Natural killer cell (primary cell): Measurements from ENCODE around the gene WARS2. TPM values are rescaled to one million over a fixed set of nuclear protein-coding genes. Genes with fewer than 3 reads are reported as not detected.

Source experiments
- ATAC-seq, 3 donors: fragments of 150-1000 bp in 2 of 3; fragments of 200-7000 bp in 1 of 3; cut with Tn5 transposase; 1 replicate in 1 of 3; 2 replicates in 2 of 3; pipeline ENCODE4 v1.10.0; 2021; ENCODE audit warnings: mild to moderate bottlenecking in 2 of 3, moderate library complexity in 2 of 3
- DNase-seq, 2 donors: peaks; one replicate each; pipeline versions ENCODE4 v3.0.0 to v3.0.0-alpha.2; 2013 to 2021; ENCODE audit warnings: mixed read lengths in 1 of 2
- H3K27ac ChIP-seq: one replicate; pipeline ENCODE4 v1.5.1; 2013; ENCODE audit warnings: mild to moderate bottlenecking, low read length
- H3K27me3 ChIP-seq: one replicate; pipeline ENCODE4 v1.6.1; 2013; ENCODE audit warnings: low read length; ENCODE audit not compliant: control insufficient read depth, insufficient read depth
- H3K36me3 ChIP-seq: one replicate; pipeline ENCODE4 v1.6.1; 2013; ENCODE audit warnings: low read length; ENCODE audit not compliant: control insufficient read depth, insufficient read depth
- H3K4me1 ChIP-seq: one replicate; pipeline ENCODE4 v1.6.1; 2013; ENCODE audit warnings: low read length; ENCODE audit not compliant: control insufficient read depth, insufficient read depth
- H3K4me3 ChIP-seq: one replicate; pipeline ENCODE4 v1.5.1; 2013; ENCODE audit warnings: low read length
- H3K9me3 ChIP-seq: one replicate; pipeline ENCODE4 v1.6.1; 2013; ENCODE audit warnings: low read length; ENCODE audit not compliant: control insufficient read depth, insufficient read depth
- H3K27ac Mint-ChIP-seq, 2 donors: one replicate each; pipeline ENCODE4 v1.8.0; 2022; ENCODE audit warnings: mild to moderate bottlenecking in 2 of 2, mixed read lengths in 2 of 2, moderate library complexity in 1 of 2
- H3K27me3 Mint-ChIP-seq, 2 donors: one replicate each; pipeline ENCODE4 v1.8.0; 2022; ENCODE audit warnings: low read depth in 2 of 2, mixed read lengths in 2 of 2
- H3K36me3 Mint-ChIP-seq: one replicate; pipeline ENCODE4 v1.8.0; 2022; ENCODE audit warnings: mixed read lengths
- H3K4me1 Mint-ChIP-seq, 2 donors: one replicate each; pipeline ENCODE4 v1.8.0; 2022; ENCODE audit warnings: mixed read lengths in 2 of 2
- H3K4me3 Mint-ChIP-seq: one replicate; pipeline ENCODE4 v1.8.0; 2022; ENCODE audit warnings: mild to moderate bottlenecking, moderate library complexity, mixed read lengths
- H3K9me3 Mint-ChIP-seq, 2 donors: one replicate each; pipeline ENCODE4 v1.8.0; 2022; ENCODE audit warnings: mixed read lengths in 2 of 2
- WGBS: methylation state at CpG from one replicate; pipeline ENCODE4 v1.1.7; 2013; ENCODE audit warnings: missing lambda C conversion rate; ENCODE audit not compliant: insufficient coverage; 5-methylcytosine and 5-hydroxymethylcytosine counted together
- intact Hi-C: fragments of 100-400 bp; cut with micrococcal nuclease; formaldehyde crosslinking; loops from one replicate; pipeline ENCODE4 v1.14.2; 2022
- total RNA-seq, 4 donors: library from RNA; stranded (reverse); fragments of 120-200 nt in 1 of 4; gene quantifications; one replicate each; pipeline versions ENCODE4 v1.2.3 to v1.2.4, GENCODE V29; 2013 to 2022
- TF ChIP-seq, protein P1 (sequence below): fragments of 200-600 bp; IDR thresholded peaks from one replicate; pipeline ENCODE4 v1.8.0; 2022; ENCODE audit warnings: antibody characterized with exemption

WARS2 gene
- total RNA-seq, 3 donors from 2014 or later (not counting 1 experiment from before 2014, with no cell fraction given), result 24.3 to 46.3 (median 41.0) TPM

DNA sequence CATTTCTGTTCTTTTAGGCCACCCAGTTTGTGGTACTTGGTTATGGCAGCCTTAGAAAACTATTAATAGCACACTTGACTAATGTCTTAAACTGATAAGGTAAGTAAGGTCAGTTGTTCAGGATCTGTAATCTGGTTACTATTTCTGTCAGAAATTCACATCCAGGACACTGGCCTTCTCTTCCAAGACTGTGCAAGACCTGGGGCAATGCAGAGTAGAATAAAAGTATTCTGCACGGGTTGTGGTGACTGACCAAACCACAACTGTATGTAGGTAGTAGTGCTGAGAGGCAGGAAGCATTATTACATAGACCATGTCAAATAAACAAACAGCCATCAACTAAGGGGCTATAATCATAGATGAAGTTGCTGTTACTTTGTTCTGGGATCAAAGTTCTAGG, 46.7 kb downstream of the WARS2 start:
- H3K27ac Mint-ChIP-seq, result no peak overlapping the region
- no peaks in the 10 kb centered on the region for H3K36me3 Mint-ChIP-seq
- H3K4me3 Mint-ChIP-seq, result no peak overlapping the region

DNA sequence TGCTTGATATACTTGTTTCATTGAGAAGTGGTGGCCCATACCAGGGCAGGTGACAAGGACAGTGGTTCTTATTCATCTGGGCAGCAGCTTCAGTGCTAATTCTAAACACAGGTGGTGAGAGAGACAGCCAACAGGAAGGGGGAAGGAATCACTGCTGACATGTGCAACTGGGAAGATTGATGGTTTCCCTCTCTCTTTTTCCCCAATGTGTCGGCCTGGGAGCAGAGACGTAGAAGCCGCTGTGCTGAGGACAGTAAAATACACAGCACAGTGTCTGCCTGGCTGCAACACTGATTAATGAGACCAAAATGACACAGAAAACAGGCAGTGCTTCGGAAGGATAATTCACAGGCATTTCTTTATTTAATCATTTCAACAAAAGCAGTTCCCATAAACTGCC, 48.8 kb downstream of the WARS2 start:
- Histone ChIP-seq H3K27ac (no peak overlapping the region), H3K4me1 (no peaks in the 10 kb centered on the region), H3K36me3 (no peaks in the 10 kb centered on the region), H3K4me3 (no peak overlapping the region), H3K9me3 (peaks cover 8% of the 10 kb centered on the region), H3K27me3 (no peaks in the 10 kb centered on the region)
- Mint-ChIP-seq H3K27me3 (no peaks in the 10 kb centered on the region), H3K27ac (no peak overlapping the region), H3K4me3 (no peak overlapping the region), H3K36me3 (no peaks in the 10 kb centered on the region), H3K9me3 (peaks cover 2 to 3% of the 10 kb centered on the region in 2 donors), H3K4me1 (peaks cover 14 to 19% of the 10 kb centered on the region in 2 donors)
- WGBS, result 93% methylated on average over 4 of the region's 4 CpGs
- DNase-seq (no peak), ATAC-seq (no peak)
- intact Hi-C loops, result no loop called here
- TF ChIP-seq, protein P1, sequence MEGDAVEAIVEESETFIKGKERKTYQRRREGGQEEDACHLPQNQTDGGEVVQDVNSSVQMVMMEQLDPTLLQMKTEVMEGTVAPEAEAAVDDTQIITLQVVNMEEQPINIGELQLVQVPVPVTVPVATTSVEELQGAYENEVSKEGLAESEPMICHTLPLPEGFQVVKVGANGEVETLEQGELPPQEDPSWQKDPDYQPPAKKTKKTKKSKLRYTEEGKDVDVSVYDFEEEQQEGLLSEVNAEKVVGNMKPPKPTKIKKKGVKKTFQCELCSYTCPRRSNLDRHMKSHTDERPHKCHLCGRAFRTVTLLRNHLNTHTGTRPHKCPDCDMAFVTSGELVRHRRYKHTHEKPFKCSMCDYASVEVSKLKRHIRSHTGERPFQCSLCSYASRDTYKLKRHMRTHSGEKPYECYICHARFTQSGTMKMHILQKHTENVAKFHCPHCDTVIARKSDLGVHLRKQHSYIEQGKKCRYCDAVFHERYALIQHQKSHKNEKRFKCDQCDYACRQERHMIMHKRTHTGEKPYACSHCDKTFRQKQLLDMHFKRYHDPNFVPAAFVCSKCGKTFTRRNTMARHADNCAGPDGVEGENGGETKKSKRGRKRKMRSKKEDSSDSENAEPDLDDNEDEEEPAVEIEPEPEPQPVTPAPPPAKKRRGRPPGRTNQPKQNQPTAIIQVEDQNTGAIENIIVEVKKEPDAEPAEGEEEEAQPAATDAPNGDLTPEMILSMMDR, result no peak

More for the DNA sequence above, 46.7 kb downstream of the WARS2 start:
- no peaks in the 10 kb centered on the region for H3K27me3 Mint-ChIP-seq
- intact Hi-C loops, result no loop called here
- Histone ChIP-seq H3K27me3 (no peaks in the 10 kb centered on the region), H3K4me3 (no peak overlapping the region), H3K36me3 (no peaks in the 10 kb centered on the region), H3K9me3 (peaks cover 8% of the 10 kb centered on the region), H3K4me1 (no peaks in the 10 kb centered on the region), H3K27ac (no peak overlapping the region)
- ATAC-seq (peak in 2 of 3 donors; percentile 52 to 67), DNase-seq (no peak)
- TF ChIP-seq, protein P1, result no peak
- no peaks in the 10 kb centered on the region for H3K9me3 Mint-ChIP-seq
- no CpG with 5 or more reads among the region's 1 CpG for WGBS
- peaks cover 14% of the 10 kb centered on the region in 2 donors for H3K4me1 Mint-ChIP-seq

DNA sequence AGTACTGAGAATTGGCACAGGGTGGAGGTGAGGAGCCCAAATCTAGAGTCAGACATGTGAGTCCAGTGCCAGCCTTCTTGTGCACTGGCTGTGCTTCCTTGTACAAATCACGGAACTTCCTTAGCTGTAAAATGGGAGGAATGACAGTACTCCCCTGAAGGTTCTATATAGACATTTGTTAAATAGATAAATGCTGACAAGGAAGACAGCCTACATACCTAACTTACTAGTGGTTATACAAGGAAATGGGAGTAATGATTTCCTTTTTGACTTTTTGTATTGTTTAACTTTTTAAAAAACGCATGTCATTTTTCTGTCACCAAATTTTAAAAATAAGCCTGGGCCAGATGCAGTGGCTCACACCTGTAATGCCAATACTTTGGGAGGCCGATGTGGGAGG, 50.2 kb downstream of the WARS2 start:
- WGBS, result 100% methylated on average over 3 of the region's 3 CpGs
- DNase-seq, result no peak
- H3K36me3 Mint-ChIP-seq, result no peaks in the 10 kb centered on the region

More for the DNA sequence above, 50.2 kb downstream of the WARS2 start:
- H3K36me3 ChIP-seq, result no peaks in the 10 kb centered on the region
- intact Hi-C loops, result no loop called here
- TF ChIP-seq, protein P1, result no peak
- peaks cover 8% of the 10 kb centered on the region for H3K9me3 ChIP-seq
- no peak overlapping the region for H3K27ac ChIP-seq
- H3K27me3 Mint-ChIP-seq, result no peaks in the 10 kb centered on the region
- H3K4me3 Mint-ChIP-seq, result no peak overlapping the region
- no peaks in the 10 kb centered on the region for H3K27me3 ChIP-seq
- peaks cover 14 to 20% of the 10 kb centered on the region in 2 donors for H3K4me1 Mint-ChIP-seq
- no peak overlapping the region for H3K4me3 ChIP-seq
- H3K9me3 Mint-ChIP-seq, result peaks cover 2 to 3% of the 10 kb centered on the region in 2 donors
- H3K4me1 ChIP-seq, result no peaks in the 10 kb centered on the region
- ATAC-seq, result no peak
- H3K27ac Mint-ChIP-seq, result no peak overlapping the region
